ENCODE results near the gene GJA1.

GRCh38 chr6:121480099-121480713 lies 44.8 kb downstream of the GJA1 start:
- no peak for TF ChIP-seq POLR2A (IDR thresholded peaks at IDR 0.05; ENCODE audit: low read depth, low read length)
- TF ChIP-seq RCOR1 (IDR thresholded peaks at IDR 0.05; ENCODE audit: insufficient replicate concordance, low read length): no peak
- no peak for TF ChIP-seq CHD1 (IDR thresholded peaks at IDR 0.05; ENCODE audit: low read depth, low read length)
- TF ChIP-seq RFX5 (IDR thresholded peaks at IDR 0.05; ENCODE audit: low read depth, low read length): no peak
- TF ChIP-seq, protein P1, sequence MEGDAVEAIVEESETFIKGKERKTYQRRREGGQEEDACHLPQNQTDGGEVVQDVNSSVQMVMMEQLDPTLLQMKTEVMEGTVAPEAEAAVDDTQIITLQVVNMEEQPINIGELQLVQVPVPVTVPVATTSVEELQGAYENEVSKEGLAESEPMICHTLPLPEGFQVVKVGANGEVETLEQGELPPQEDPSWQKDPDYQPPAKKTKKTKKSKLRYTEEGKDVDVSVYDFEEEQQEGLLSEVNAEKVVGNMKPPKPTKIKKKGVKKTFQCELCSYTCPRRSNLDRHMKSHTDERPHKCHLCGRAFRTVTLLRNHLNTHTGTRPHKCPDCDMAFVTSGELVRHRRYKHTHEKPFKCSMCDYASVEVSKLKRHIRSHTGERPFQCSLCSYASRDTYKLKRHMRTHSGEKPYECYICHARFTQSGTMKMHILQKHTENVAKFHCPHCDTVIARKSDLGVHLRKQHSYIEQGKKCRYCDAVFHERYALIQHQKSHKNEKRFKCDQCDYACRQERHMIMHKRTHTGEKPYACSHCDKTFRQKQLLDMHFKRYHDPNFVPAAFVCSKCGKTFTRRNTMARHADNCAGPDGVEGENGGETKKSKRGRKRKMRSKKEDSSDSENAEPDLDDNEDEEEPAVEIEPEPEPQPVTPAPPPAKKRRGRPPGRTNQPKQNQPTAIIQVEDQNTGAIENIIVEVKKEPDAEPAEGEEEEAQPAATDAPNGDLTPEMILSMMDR (conservative IDR thresholded peaks at IDR 0.05; ENCODE audit: low read depth, low read length): no peak
- TF ChIP-seq MXI1 (IDR thresholded peaks at IDR 0.05; ENCODE audit: borderline replicate concordance, low read depth, low read length): no peak
- TF ChIP-seq, protein P2, sequence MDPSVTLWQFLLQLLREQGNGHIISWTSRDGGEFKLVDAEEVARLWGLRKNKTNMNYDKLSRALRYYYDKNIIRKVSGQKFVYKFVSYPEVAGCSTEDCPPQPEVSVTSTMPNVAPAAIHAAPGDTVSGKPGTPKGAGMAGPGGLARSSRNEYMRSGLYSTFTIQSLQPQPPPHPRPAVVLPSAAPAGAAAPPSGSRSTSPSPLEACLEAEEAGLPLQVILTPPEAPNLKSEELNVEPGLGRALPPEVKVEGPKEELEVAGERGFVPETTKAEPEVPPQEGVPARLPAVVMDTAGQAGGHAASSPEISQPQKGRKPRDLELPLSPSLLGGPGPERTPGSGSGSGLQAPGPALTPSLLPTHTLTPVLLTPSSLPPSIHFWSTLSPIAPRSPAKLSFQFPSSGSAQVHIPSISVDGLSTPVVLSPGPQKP (IDR thresholded peaks at IDR 0.05; ENCODE audit: borderline replicate concordance, low read depth, low read length): no peak
- no peak for TF ChIP-seq SMC3 (IDR thresholded peaks at IDR 0.05; ENCODE audit: low read depth, low read length)
- TF ChIP-seq RAD21 (IDR thresholded peaks at IDR 0.05; ENCODE audit: low read length): no peak
- TF ChIP-seq NFE2L2 (IDR thresholded peaks at IDR 0.05; ENCODE audit: low read depth, low read length): no peak

Measured in IMR-90 (cell line).